Trophoblast cell (in vitro differentiated cells and primary cell): ENCODE data around the gene DTWD2.

Source experiments
- DNase-seq, 2 donors: peaks; one replicate each; pipeline ENCODE4 v3.0.0-alpha.2; 2016
- H2AFZ ChIP-seq: 2 replicates; pipeline ENCODE4 v1.6.1; 2013; ENCODE audit warnings: low read length, moderate library complexity, mild to moderate bottlenecking; ENCODE audit not compliant: insufficient read depth, poor library complexity
- H2AK5ac ChIP-seq: 2 replicates; pipeline ENCODE4 v1.6.1; 2013; ENCODE audit warnings: mild to moderate bottlenecking, low read length
- H2BK120ac ChIP-seq: 2 replicates; pipeline ENCODE4 v1.6.1; 2013; ENCODE audit warnings: low read length, mild to moderate bottlenecking, moderate library complexity; ENCODE audit not compliant: insufficient read depth, poor library complexity
- H2BK12ac ChIP-seq: 2 replicates; pipeline ENCODE4 v1.6.1; 2013; ENCODE audit warnings: mild to moderate bottlenecking, low read length, moderate library complexity
- H2BK5ac ChIP-seq: 2 replicates; pipeline ENCODE4 v1.6.1; 2013; ENCODE audit warnings: low read length, low read depth, moderate library complexity, mild to moderate bottlenecking; ENCODE audit not compliant: poor library complexity
- H3K14ac ChIP-seq: 2 replicates; pipeline ENCODE4 v1.6.1; 2013; ENCODE audit warnings: mild to moderate bottlenecking, low read length
- H3K18ac ChIP-seq: 2 replicates; pipeline ENCODE4 v1.6.1; 2013; ENCODE audit warnings: mild to moderate bottlenecking, low read length
- H3K23ac ChIP-seq: 2 replicates; pipeline ENCODE4 v1.6.1; 2013; ENCODE audit warnings: low read length
- H3K27ac ChIP-seq: 2 replicates; pipeline ENCODE4 v1.5.1; 2013; ENCODE audit warnings: low read depth, mild to moderate bottlenecking, inconsistent platforms, low read length, moderate library complexity
- H3K27me3 ChIP-seq: 2 replicates; pipeline ENCODE4 v1.6.1; 2013; ENCODE audit warnings: inconsistent platforms, mild to moderate bottlenecking, low read length, moderate library complexity; ENCODE audit not compliant: insufficient read depth
- H3K36me3 ChIP-seq, 2 experiments: 1 replicate in 1 of 2; 2 replicates in 1 of 2; pipeline ENCODE4 v1.6.1; 2013; ENCODE audit warnings: low read length in 2 of 2, mild to moderate bottlenecking in 2 of 2, moderate library complexity in 1 of 2; ENCODE audit not compliant: insufficient read depth in 2 of 2, control insufficient read depth in 1 of 2
- H3K4ac ChIP-seq: 2 replicates; pipeline ENCODE4 v1.6.1; 2013; ENCODE audit warnings: low read depth, mild to moderate bottlenecking, low read length, moderate library complexity
- H3K4me1 ChIP-seq, 2 experiments: 1 replicate in 1 of 2; 2 replicates in 1 of 2; pipeline ENCODE4 v1.6.1; 2013; ENCODE audit warnings: low read length in 2 of 2, mild to moderate bottlenecking in 2 of 2, moderate library complexity in 1 of 2; ENCODE audit not compliant: insufficient read depth in 2 of 2, control insufficient read depth in 1 of 2
- H3K4me2 ChIP-seq: 2 replicates; pipeline ENCODE4 v1.6.1; 2013; ENCODE audit warnings: inconsistent platforms, mild to moderate bottlenecking, low read length, moderate library complexity
- H3K4me3 ChIP-seq: 2 replicates; pipeline ENCODE4 v1.5.1; 2013; ENCODE audit warnings: mild to moderate bottlenecking, low read depth, low read length, inconsistent platforms
- H3K79me1 ChIP-seq: one replicate; pipeline ENCODE4 v1.6.1; 2013; ENCODE audit warnings: low read length
- H3K79me2 ChIP-seq: 2 replicates; pipeline ENCODE4 v1.6.1; 2013; ENCODE audit warnings: low read length, mild to moderate bottlenecking; ENCODE audit not compliant: control insufficient read depth, insufficient read depth, poor library complexity
- H3K9ac ChIP-seq: 2 replicates; pipeline ENCODE4 v1.6.1; 2013; ENCODE audit warnings: mild to moderate bottlenecking, low read length
- H3K9me3 ChIP-seq: 2 replicates; pipeline ENCODE4 v1.6.1; 2013; ENCODE audit warnings: low read depth, mild to moderate bottlenecking, control low read depth, inconsistent platforms, low read length; ENCODE audit not compliant: insufficient read depth
- H4K12ac ChIP-seq: 2 replicates; pipeline ENCODE4 v1.6.1; 2013; ENCODE audit warnings: low read depth, mild to moderate bottlenecking, low read length, moderate library complexity
- H4K8ac ChIP-seq: 2 replicates; pipeline ENCODE4 v1.6.1; 2013; ENCODE audit warnings: low read depth, mild to moderate bottlenecking, low read length, moderate library complexity
- H4K91ac ChIP-seq: one replicate; pipeline ENCODE4 v1.6.1; 2013; ENCODE audit warnings: low read depth, mild to moderate bottlenecking, low read length, moderate library complexity
- WGBS: extraction: QIAGEN DNeasy Blood & Tissue Kit; methylation state at CpG from one replicate; pipeline ENCODE4 v1.1.7; 2013; ENCODE audit warnings: missing lambda C conversion rate; ENCODE audit not compliant: insufficient read length, insufficient coverage; ENCODE audit errors: extremely low coverage; 5-methylcytosine and 5-hydroxymethylcytosine counted together

Gene DTWD2

DNA sequence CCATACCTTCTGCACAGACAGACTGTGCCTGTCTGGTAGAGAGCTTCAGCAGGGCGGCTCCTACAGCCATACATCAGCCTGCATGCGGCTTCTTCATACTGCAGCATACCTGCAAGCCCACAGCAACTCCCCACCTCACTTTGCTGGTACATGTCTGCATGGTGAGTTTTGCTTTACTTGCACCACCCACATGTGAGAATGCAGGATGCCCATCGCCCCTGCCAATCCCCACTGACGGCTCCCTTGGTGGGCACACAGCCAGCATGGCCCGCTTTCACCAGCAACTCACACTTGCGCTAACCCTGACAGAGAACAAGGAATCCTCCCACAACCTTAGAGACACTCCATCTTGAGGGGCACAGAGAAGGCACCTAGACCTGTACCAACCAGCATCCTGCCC lies 114.9 kb downstream of the DTWD2 start:
- H3K79me1 ChIP-seq: no peaks in the 10 kb centered on the region
- H3K9me3 ChIP-seq: peaks cover 3% of the 10 kb centered on the region
- H4K91ac ChIP-seq: no peak overlapping the region
- no peak overlapping the region for H3K4ac ChIP-seq
- no peak overlapping the region for H3K9ac ChIP-seq
- H3K4me2 ChIP-seq: no peak overlapping the region
- no peak overlapping the region for H3K27ac ChIP-seq
- H3K23ac ChIP-seq: no peak overlapping the region
- H3K4me3 ChIP-seq: no peak overlapping the region
- no peak overlapping the region for H4K12ac ChIP-seq
- H2AFZ ChIP-seq: no peak overlapping the region
- H3K27me3 ChIP-seq: no peaks in the 10 kb centered on the region
- no peak for DNase-seq
- H3K36me3 ChIP-seq: no peaks in the 10 kb centered on the region
- no peak overlapping the region for H4K8ac ChIP-seq
- H2BK120ac ChIP-seq: no peak overlapping the region
- H3K79me2 ChIP-seq: no peaks in the 10 kb centered on the region
- no peak overlapping the region for H3K18ac ChIP-seq
- H3K14ac ChIP-seq: no peak overlapping the region
- H2AK5ac ChIP-seq: no peak overlapping the region
- no peak overlapping the region for H2BK5ac ChIP-seq
- WGBS: no CpG with 5 or more reads among the region's 6 CpGs
- no peaks in the 10 kb centered on the region for H3K4me1 ChIP-seq
- H2BK12ac ChIP-seq: no peak overlapping the region

- no peak overlapping the region for H3K9ac ChIP-seq
- no peak overlapping the region for H2AFZ ChIP-seq
- H2BK5ac ChIP-seq: no peak overlapping the region
- H3K23ac ChIP-seq: no peak overlapping the region
- no peak overlapping the region for H2BK12ac ChIP-seq
- no peak overlapping the region for H4K91ac ChIP-seq
- no peak overlapping the region for H3K4me3 ChIP-seq
- H3K18ac ChIP-seq: no peak overlapping the region
- H3K79me2 ChIP-seq: no peaks in the 10 kb centered on the region
- no peak overlapping the region for H3K4ac ChIP-seq
- H3K9me3 ChIP-seq: no peaks in the 10 kb centered on the region
- no peaks in the 10 kb centered on the region for H3K79me1 ChIP-seq
- H3K4me1 ChIP-seq: no peaks in the 10 kb centered on the region
- no peak overlapping the region for H3K27ac ChIP-seq
- no peak for DNase-seq
- no peak overlapping the region for H3K14ac ChIP-seq
- H3K4me2 ChIP-seq: no peak overlapping the region
- H4K12ac ChIP-seq: no peak overlapping the region
- no peak overlapping the region for H2BK120ac ChIP-seq
- no peak overlapping the region for H4K8ac ChIP-seq
- no peak overlapping the region for H2AK5ac ChIP-seq
- no peaks in the 10 kb centered on the region for H3K36me3 ChIP-seq
- no peaks in the 10 kb centered on the region for H3K27me3 ChIP-seq
Observed at GRCh38 chr5:118863345-118863744, 125.0 kb downstream of the DTWD2 start.

DNA sequence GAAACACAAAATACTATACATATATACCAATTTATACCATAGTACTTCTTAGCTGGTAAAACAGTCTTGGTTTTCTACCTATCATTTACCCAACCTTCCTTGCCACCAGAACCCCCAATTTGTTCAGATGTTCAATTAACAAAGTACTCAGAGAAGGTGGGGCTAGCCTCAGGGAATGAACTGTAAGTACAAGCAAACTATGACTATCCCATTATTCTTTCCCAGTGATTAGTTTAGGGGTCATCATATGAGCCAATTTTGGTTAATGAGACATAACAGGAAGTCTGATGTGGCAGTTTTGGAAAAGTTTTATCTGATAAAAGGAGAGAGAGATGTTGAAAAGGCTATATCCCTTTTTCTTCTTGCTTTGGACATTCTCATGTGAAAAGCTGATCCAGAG lies 125.8 kb downstream of the DTWD2 start:
- H3K79me1 ChIP-seq: no peaks in the 10 kb centered on the region
- H3K27me3 ChIP-seq: no peaks in the 10 kb centered on the region
- no peak overlapping the region for H2BK5ac ChIP-seq

GRCh38 chr5:118857700-118858099 lies 130.6 kb downstream of the DTWD2 start:
- H3K4me2 ChIP-seq: no peak overlapping the region
- no peak overlapping the region for H3K18ac ChIP-seq
- no CpG with 5 or more reads among the region's 3 CpGs for WGBS
- H3K23ac ChIP-seq: no peak overlapping the region
- no peaks in the 10 kb centered on the region for H3K27me3 ChIP-seq
- H4K8ac ChIP-seq: no peak overlapping the region
- H2AFZ ChIP-seq: no peak overlapping the region
- H3K36me3 ChIP-seq: no peaks in the 10 kb centered on the region
- no peak overlapping the region for H4K91ac ChIP-seq
- H2BK5ac ChIP-seq: no peak overlapping the region
- H3K4ac ChIP-seq: no peak overlapping the region
- no peak overlapping the region for H2BK12ac ChIP-seq
- no peak overlapping the region for H3K9ac ChIP-seq
- H3K79me2 ChIP-seq: no peaks in the 10 kb centered on the region
- DNase-seq: no peak
- H2AK5ac ChIP-seq: no peak overlapping the region
- no peak overlapping the region for H4K12ac ChIP-seq
- no peaks in the 10 kb centered on the region for H3K4me1 ChIP-seq
- H3K14ac ChIP-seq: no peak overlapping the region
- H3K27ac ChIP-seq: no peak overlapping the region
- H2BK120ac ChIP-seq: no peak overlapping the region
- H3K4me3 ChIP-seq: no peak overlapping the region
- no peaks in the 10 kb centered on the region for H3K9me3 ChIP-seq
- no peaks in the 10 kb centered on the region for H3K79me1 ChIP-seq

More for the DNA sequence above, 125.8 kb downstream of the DTWD2 start:
- no peak overlapping the region for H2BK120ac ChIP-seq
- H3K23ac ChIP-seq: no peak overlapping the region
- DNase-seq: no peak
- no peak overlapping the region for H3K9ac ChIP-seq
- H4K91ac ChIP-seq: no peak overlapping the region
- no peaks in the 10 kb centered on the region for H3K36me3 ChIP-seq
- H2AK5ac ChIP-seq: no peak overlapping the region
- no peak overlapping the region for H4K8ac ChIP-seq
- H3K4me3 ChIP-seq: no peak overlapping the region
- no peaks in the 10 kb centered on the region for H3K4me1 ChIP-seq
- no peak overlapping the region for H3K14ac ChIP-seq
- no peaks in the 10 kb centered on the region for H3K9me3 ChIP-seq
- no peak overlapping the region for H4K12ac ChIP-seq
- no peak overlapping the region for H2AFZ ChIP-seq
- H2BK12ac ChIP-seq: no peak overlapping the region
- H3K18ac ChIP-seq: no peak overlapping the region
- no peak overlapping the region for H3K27ac ChIP-seq
- H3K79me2 ChIP-seq: no peaks in the 10 kb centered on the region
- H3K4me2 ChIP-seq: no peak overlapping the region
- no peak overlapping the region for H3K4ac ChIP-seq

DNA sequence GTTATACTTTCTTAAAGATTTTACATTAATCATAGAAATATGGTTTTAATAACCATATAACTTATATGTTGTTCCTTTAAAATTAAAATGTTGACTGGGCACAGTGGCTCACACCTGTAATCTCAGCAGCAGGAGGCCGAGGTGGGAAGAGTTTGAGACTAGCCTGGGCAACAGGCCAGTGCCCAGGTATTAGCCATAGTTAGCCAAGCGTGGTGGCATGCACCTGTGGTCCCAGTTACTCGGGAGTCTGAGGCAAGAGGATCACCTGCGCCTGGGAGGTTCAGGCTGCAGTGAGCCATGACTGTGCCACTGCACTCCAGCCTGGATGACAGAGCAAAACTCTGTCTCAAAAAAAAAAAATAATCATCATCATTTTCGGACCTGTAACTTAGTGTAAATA lies 133.5 kb downstream of the DTWD2 start:
- Histone ChIP-seq H4K8ac (no peak overlapping the region), H3K36me3 (no peaks in the 10 kb centered on the region), H3K27ac (no peak overlapping the region), H2AFZ (no peak overlapping the region), H3K4me1 (no peaks in the 10 kb centered on the region), H4K91ac (no peak overlapping the region), H3K27me3 (no peaks in the 10 kb centered on the region), H3K79me2 (no peaks in the 10 kb centered on the region), H2BK5ac (no peak overlapping the region), H2BK12ac (no peak overlapping the region), H3K9ac (no peak overlapping the region), H3K4ac (no peak overlapping the region), H2AK5ac (no peak overlapping the region), H4K12ac (no peak overlapping the region), H3K23ac (no peak overlapping the region), H3K18ac (no peak overlapping the region), H3K79me1 (no peaks in the 10 kb centered on the region), H3K14ac (no peak overlapping the region), H2BK120ac (no peak overlapping the region), H3K4me2 (no peak overlapping the region), H3K4me3 (no peak overlapping the region), H3K9me3 (no peaks in the 10 kb centered on the region)
- no peak for DNase-seq
- WGBS: no CpG with 5 or more reads among the region's 5 CpGs
